HCT116 (cell line): ENCODE measurements around the gene NDUFAF2. TPM values are rescaled to one million over a fixed set of nuclear protein-coding genes. Genes with fewer than 3 reads are reported as not detected.

Experiments used
- ATAC-seq: fragments of 200-7000 bp; cut with Tn5 transposase; 2 replicates; pipeline ENCODE4 v1.9.1; 2020; ENCODE audit warnings: mild to moderate bottlenecking, moderate library complexity
- BruUV-seq: library from RNA; stranded (reverse); fragments of 400-500 nt; replicated peaks from 2 replicates; lab custom pipeline; 2021; lab: Mats Ljungman, UMichigan
- CTCF ChIA-PET: fragments of 300-600 bp; sonication (Branson Sonifier 250); formaldehyde crosslinking; loops from one replicate; lab custom pipeline; 2021; ENCODE audit warnings: antibody characterized with exemption; lab: Charles Lee
- POLR2A ChIA-PET: fragments of 300-600, 350-600 bp; sonication (Branson Sonifier 250); formaldehyde crosslinking; loops from one replicate; lab custom pipeline; 2021; ENCODE audit warnings: antibody characterized with exemption; lab: Charles Lee
- RAD21 ChIA-PET, 2 experiments: fragments of 300-600 bp; sonication (Branson Sonifier 250); formaldehyde crosslinking; loops; one replicate each; lab custom pipeline; 2023; ENCODE audit warnings: low total read pairs in 2 of 2; ENCODE audit not compliant: uncharacterized antibody in 2 of 2, unreplicated experiment in 2 of 2, low non-redundant PET in 1 of 2; lab: Charles Lee
- DNase-seq: peaks from one replicate; pipeline ENCODE4 v3.0.0-alpha.2; 2010; ENCODE audit warnings: low read depth, low spot score
- H2AFZ ChIP-seq: fragments of 200-600 bp; shearing (Covaris generic), sonication (generic); 2 replicates; pipeline ENCODE4 v1.6.1; 2017; ENCODE audit warnings: low read depth, mixed run types, mixed read lengths, antibody characterized with exemption, low read length; ENCODE audit not compliant: poor library complexity, severe bottlenecking
- H3K27ac ChIP-seq: 2 replicates; pipeline ENCODE4 v1.5.1; 2012; ENCODE audit warnings: low read depth, low read length
- H3K27me3 ChIP-seq: fragments of 200-600 bp; sonication (generic); 2 replicates; pipeline ENCODE4 v1.6.1; 2016; ENCODE audit warnings: mixed run types, low read length, mixed read lengths; ENCODE audit not compliant: insufficient read depth
- H3K36me3 ChIP-seq, 2 experiments: fragments of 200-500 bp in 1 of 2; fragments of 200-600 bp in 1 of 2; sonication (Bioruptor generic) in 1 of 2; sonication (generic) in 1 of 2; 2 replicates each; pipeline versions ENCODE4 v1.5.1 to v1.6.1; 2014 to 2016; ENCODE audit warnings: low read length in 2 of 2, inconsistent platforms in 1 of 2, mixed read lengths in 1 of 2, mixed run types in 1 of 2; ENCODE audit not compliant: insufficient read depth in 2 of 2, control insufficient read depth in 1 of 2
- H3K4me1 ChIP-seq, 2 experiments: fragments of 200-600 bp in 1 of 2; sonication (generic) in 1 of 2; 2 replicates each; pipeline versions ENCODE4 v1.5.1 to v1.6.1; 2012 to 2017; ENCODE audit warnings: low read length in 2 of 2, inconsistent platforms in 1 of 2, mild to moderate bottlenecking in 1 of 2, mixed read lengths in 1 of 2, mixed run types in 1 of 2, moderate library complexity in 1 of 2; ENCODE audit not compliant: insufficient read depth in 2 of 2, control insufficient read depth in 1 of 2
- H3K4me2 ChIP-seq: fragments of 200-600 bp; sonication (generic); 2 replicates; pipeline ENCODE4 v1.6.1; 2017; ENCODE audit warnings: mixed run types, low read length, mixed read lengths
- H3K4me3 ChIP-seq, 2 experiments: fragments of 200-600 bp in 1 of 2; sonication (generic) in 1 of 2; replicated peaks in 1 of 2; 2 replicates each; pipeline ENCODE4 v1.5.1; 2011 to 2016; ENCODE audit warnings: low read length in 2 of 2, control low read depth in 1 of 2, low read depth in 1 of 2, mild to moderate bottlenecking in 1 of 2, mixed read lengths in 1 of 2, mixed run types in 1 of 2
- H3K79me2 ChIP-seq: fragments of 200-600 bp; sonication (generic); 2 replicates; pipeline ENCODE4 v1.6.1; 2017; ENCODE audit warnings: mild to moderate bottlenecking, mixed run types, low read length, moderate library complexity, mixed read lengths; ENCODE audit not compliant: insufficient read depth
- H3K9ac ChIP-seq: fragments of 200-600 bp; sonication (generic); 2 replicates; pipeline ENCODE4 v1.6.1; 2016; ENCODE audit warnings: low read length, mixed read lengths
- H3K9me2 ChIP-seq: fragments of 200-600 bp; sonication (generic), shearing (Covaris generic); 2 replicates; pipeline ENCODE4 v1.6.1; 2017; ENCODE audit warnings: mixed run types, mild to moderate bottlenecking, moderate library complexity; ENCODE audit not compliant: insufficient read depth
- H3K9me3 ChIP-seq, 2 experiments: fragments of 200-500 bp in 1 of 2; fragments of 200-600 bp in 1 of 2; sonication (Bioruptor generic) in 1 of 2; sonication (generic) in 1 of 2; 2 replicates each; pipeline ENCODE4 v1.6.1; 2014 to 2017; ENCODE audit warnings: low read length in 2 of 2, mixed read lengths in 2 of 2, inconsistent platforms in 1 of 2, low read depth in 1 of 2, mild to moderate bottlenecking in 1 of 2, mixed run types in 1 of 2, moderate library complexity in 1 of 2; ENCODE audit not compliant: control insufficient read depth in 1 of 2, insufficient read depth in 1 of 2
- H4K20me1 ChIP-seq: fragments of 200-600 bp; sonication (generic), shearing (Covaris generic); 2 replicates; pipeline ENCODE4 v1.6.1; 2017; ENCODE audit warnings: mixed run types, mild to moderate bottlenecking, moderate library complexity; ENCODE audit not compliant: insufficient read depth
- ATF3 ChIP-seq: IDR thresholded peaks from 2 replicates; pipeline ENCODE4 v1.6.1; 2012
- CBX3 ChIP-seq: IDR thresholded peaks from 2 replicates; pipeline ENCODE4 v1.6.1; 2012; ENCODE audit warnings: low read depth
- CEBPB ChIP-seq: IDR thresholded peaks from 2 replicates; pipeline ENCODE4 v1.6.1; 2012; ENCODE audit warnings: low read depth
- CTCF ChIP-seq, 3 experiments: fragments of 200-600 bp in 1 of 3; sonication (generic) in 1 of 3; IDR thresholded peaks in 2 of 3; conservative IDR thresholded peaks in 1 of 3; 2 replicates each; pipeline ENCODE4 v1.5.1; 2012 to 2017; ENCODE audit warnings: low read depth in 2 of 3, low read length in 2 of 3, antibody characterized with exemption in 1 of 3, borderline replicate concordance in 1 of 3, control low read depth in 1 of 3, mild to moderate bottlenecking in 1 of 3, mixed read lengths in 1 of 3, mixed run types in 1 of 3, moderate library complexity in 1 of 3; ENCODE audit not compliant: insufficient read depth in 1 of 3
- EGR1 ChIP-seq: IDR thresholded peaks from 2 replicates; pipeline ENCODE4 v1.6.1; 2012; ENCODE audit warnings: low read depth
- ELF1 ChIP-seq: IDR thresholded peaks from 2 replicates; pipeline ENCODE4 v1.6.1; 2012; ENCODE audit warnings: low read depth, borderline replicate concordance
- EZH2 ChIP-seq: fragments of 200-600 bp; sonication (generic); IDR thresholded peaks from 2 replicates; pipeline ENCODE4 v1.6.1; 2017; ENCODE audit warnings: antibody characterized with exemption, mixed run types
- EZH2phosphoT487 ChIP-seq: fragments of 200-600 bp; IDR thresholded peaks from 2 replicates; pipeline ENCODE4 v1.6.1; 2018; ENCODE audit warnings: antibody characterized with exemption, borderline replicate concordance
- FOSL1 ChIP-seq: IDR thresholded peaks from 2 replicates; pipeline ENCODE4 v1.6.1; 2012; ENCODE audit warnings: low read depth
- JUND ChIP-seq: IDR thresholded peaks from 2 replicates; pipeline ENCODE4 v1.6.1; 2012
- MAX ChIP-seq: IDR thresholded peaks from 2 replicates; pipeline ENCODE4 v1.6.1; 2012
- POLR2A ChIP-seq: IDR thresholded peaks from 2 replicates; pipeline ENCODE4 v1.7.0; 2011; ENCODE audit warnings: borderline replicate concordance; ENCODE audit not compliant: insufficient read depth, insufficient read length; ENCODE audit errors: extremely low read depth
- POLR2AphosphoS5 ChIP-seq: IDR thresholded peaks from 2 replicates; pipeline ENCODE4 v1.6.1; 2011; ENCODE audit warnings: mild to moderate bottlenecking, low read depth, low read length, moderate library complexity
- RAD21 ChIP-seq: IDR thresholded peaks from 2 replicates; pipeline ENCODE4 v1.6.1; 2012; ENCODE audit warnings: low read depth, mild to moderate bottlenecking
- SIN3A ChIP-seq: IDR thresholded peaks from 2 replicates; pipeline ENCODE4 v1.6.1; 2012; ENCODE audit warnings: low read depth
- SP1 ChIP-seq: IDR thresholded peaks from 2 replicates; pipeline ENCODE4 v1.6.1; 2012; ENCODE audit warnings: low read depth
- SRF ChIP-seq: IDR thresholded peaks from 2 replicates; pipeline ENCODE4 v1.6.1; 2012; ENCODE audit warnings: low read depth
- TCF7L2 ChIP-seq: IDR thresholded peaks from 2 replicates; pipeline ENCODE4 v1.7.0; 2011; ENCODE audit warnings: borderline replicate concordance, inconsistent platforms; ENCODE audit not compliant: insufficient read depth, insufficient read length; ENCODE audit errors: extremely low read depth
- YY1 ChIP-seq: IDR thresholded peaks from 2 replicates; pipeline ENCODE4 v1.6.1; 2011; ENCODE audit warnings: low read length, low read depth, moderate library complexity, mild to moderate bottlenecking; ENCODE audit not compliant: insufficient replicate concordance; ENCODE audit errors: extremely low read depth
- ZFX ChIP-seq: fragments of 450-650 bp; IDR thresholded peaks from 2 replicates; pipeline ENCODE4 v1.6.1; 2017
- ZNF274 ChIP-seq: fragments of 200-500 bp; sonication (Bioruptor generic); IDR thresholded peaks from 2 replicates; pipeline ENCODE4 v1.6.1; 2014; ENCODE audit warnings: mild to moderate bottlenecking, low read depth, low read length, inconsistent platforms
- intact Hi-C: fragments of 100-400 bp; cut with micrococcal nuclease; formaldehyde crosslinking; loops from 2 replicates; pipeline ENCODE4 v1.10.0; 2022
- total RNA-seq: library from RNA; stranded (reverse); gene quantifications from one replicate; pipeline ENCODE4 v1.2.1, GENCODE V29; 2021; ENCODE audit not compliant: unreplicated experiment

The NDUFAF2 gene
- total RNA-seq, 1 experiment from 2014 or later, result 36.9 TPM

GRCh38 chr5:61184708-61185107 lies 239.7 kb downstream of the NDUFAF2 start:
- H3K27ac ChIP-seq, result no peak overlapping the region
- no peak for TF ChIP-seq JUND
- no peak for TF ChIP-seq EZH2
- TF ChIP-seq POLR2AphosphoS5, result no peak
- no peak for TF ChIP-seq EZH2phosphoT487
- TF ChIP-seq CEBPB, result no peak
- TF ChIP-seq EGR1, result no peak
- TF ChIP-seq SIN3A, result no peak
- no peak for TF ChIP-seq FOSL1
- TF ChIP-seq SRF, result no peak
- no peak for TF ChIP-seq YY1
- ChIA-PET POLR2A (no interaction called here), RAD21 (no interaction called here), CTCF (no interaction called here)
- no peaks in the 10 kb centered on the region for H3K4me1 ChIP-seq
- no peak for ATAC-seq
- H3K4me3 ChIP-seq, result no peak overlapping the region
- no peaks in the 10 kb centered on the region for H3K9me2 ChIP-seq
- H3K27me3 ChIP-seq, result no peaks in the 10 kb centered on the region
- no peaks in the 10 kb centered on the region for H3K79me2 ChIP-seq
- intact Hi-C loops, result no loop called here
- no peaks in the 10 kb centered on the region for H4K20me1 ChIP-seq
- no peak overlapping the region for H3K4me2 ChIP-seq
- no peak overlapping the region for H3K9ac ChIP-seq
- no peak for DNase-seq
- no peaks in the 10 kb centered on the region for H3K36me3 ChIP-seq
- BruUV-seq, result no TSS peak
- H2AFZ ChIP-seq, result no peak overlapping the region
- no peaks in the 10 kb centered on the region for H3K9me3 ChIP-seq

- no peaks in the 10 kb centered on the region for H3K4me1 ChIP-seq
- no peak overlapping the region for H2AFZ ChIP-seq
- no peak overlapping the region for H3K9ac ChIP-seq
- H3K27me3 ChIP-seq, result no peaks in the 10 kb centered on the region
- no TSS peak for BruUV-seq
- no peaks in the 10 kb centered on the region for H3K9me3 ChIP-seq
- H3K9me2 ChIP-seq, result no peaks in the 10 kb centered on the region
- POLR2A ChIA-PET, result no interaction called here
- H3K79me2 ChIP-seq, result no peaks in the 10 kb centered on the region
- no peak overlapping the region for H3K27ac ChIP-seq
- no peaks in the 10 kb centered on the region for H4K20me1 ChIP-seq
- ATAC-seq, result no peak
- H3K4me2 ChIP-seq, result no peak overlapping the region
- RAD21 ChIA-PET, result no interaction called here
- H3K4me3 ChIP-seq, result no peak overlapping the region
- no peaks in the 10 kb centered on the region for H3K36me3 ChIP-seq
- CTCF ChIA-PET, result no interaction called here
- TF ChIP-seq ZFX (no peak), CBX3 (no peak), CEBPB (no peak), EGR1 (no peak), SP1 (no peak), POLR2A (no peak), EZH2 (no peak), ELF1 (no peak), SRF (no peak), RAD21 (no peak), JUND (no peak), FOSL1 (no peak), TCF7L2 (no peak), POLR2AphosphoS5 (no peak), ZNF274 (no peak), ATF3 (no peak), CTCF (IDR thresholded peaks at IDR 0.05 in 2 of 3, conservative IDR thresholded peaks at IDR 0.05 in 1 of 3; ENCODE audit: borderline replicate concordance in 1 of 3, insufficient read depth in 1 of 3, low read depth in 2 of 3, low read length in 2 of 3) (no peak), EZH2phosphoT487 (no peak), YY1 (no peak), MAX (no peak)
- TF ChIP-seq, all 23 proteins: peak for 0
- no peak for DNase-seq
- intact Hi-C loops, result no loop called here
Observed at GRCh38 chr5:61186634-61187033, 241.6 kb downstream of the NDUFAF2 start.
